Keratinocyte (primary cell): ENCODE data around the gene MYBBP1A. TPM values are rescaled to one million over a fixed set of nuclear protein-coding genes. Genes with fewer than 3 reads are reported as not detected.

Experiments used
- DNase-seq: peaks from one replicate; pipeline ENCODE4 v3.0.0-alpha.2; 2011; ENCODE audit warnings: low read depth, missing footprints, low spot score
- FAIRE-seq: peaks from 2 replicates; lab custom pipeline; 2011; peaks lifted over from hg19 to GRCh38; lab: Jason Lieb, UNC
- H2AFZ ChIP-seq: 2 replicates; pipeline ENCODE4 v1.6.0; 2012; ENCODE audit warnings: low read length, control low read depth, inconsistent platforms; ENCODE audit not compliant: control insufficient read depth
- H3K27ac ChIP-seq: 2 replicates; pipeline ENCODE4 v1.5.1; 2011; ENCODE audit warnings: low read length; ENCODE audit not compliant: control insufficient read depth, insufficient read depth
- H3K27me3 ChIP-seq: 3 replicates; pipeline ENCODE4 v1.6.0; 2011; ENCODE audit warnings: low read length; ENCODE audit not compliant: control insufficient read depth, insufficient read depth; ENCODE audit errors: extremely low read depth
- H3K36me3 ChIP-seq, 2 experiments: 2 replicates in 1 of 2; 3 replicates in 1 of 2; pipeline ENCODE4 v1.5.1; 2011; ENCODE audit warnings: low read length in 2 of 2, mild to moderate bottlenecking in 1 of 2; ENCODE audit not compliant: control insufficient read depth in 2 of 2, insufficient read depth in 2 of 2; ENCODE audit errors: extremely low read depth in 1 of 2
- H3K4me1 ChIP-seq: 3 replicates; pipeline ENCODE4 v1.5.1; 2011; ENCODE audit warnings: low read length; ENCODE audit not compliant: control insufficient read depth, insufficient read depth; ENCODE audit errors: extremely low read depth
- H3K4me2 ChIP-seq: 3 replicates; pipeline ENCODE4 v1.6.0; 2011; ENCODE audit warnings: low read depth, low read length; ENCODE audit not compliant: control insufficient read depth, insufficient read depth; ENCODE audit errors: extremely low read depth
- H3K4me3 ChIP-seq, 3 experiments: fragments of 200-600 bp in 1 of 3; sonication (generic) in 1 of 3; 2 replicates in 2 of 3; 3 replicates in 1 of 3; pipeline ENCODE4 v1.5.1; 2011 to 2016; ENCODE audit warnings: low read length in 3 of 3, mild to moderate bottlenecking in 3 of 3, control low read depth in 2 of 3, inconsistent platforms in 1 of 3, low read depth in 1 of 3, mixed read lengths in 1 of 3, mixed run types in 1 of 3, moderate library complexity in 1 of 3; ENCODE audit not compliant: control insufficient read depth in 2 of 3, insufficient read depth in 2 of 3; ENCODE audit errors: extremely low read depth in 1 of 3
- H3K79me2 ChIP-seq: 2 replicates; pipeline ENCODE4 v1.6.0; 2012; ENCODE audit warnings: low read length; ENCODE audit not compliant: control insufficient read depth, insufficient read depth
- H3K9ac ChIP-seq: 3 replicates; pipeline ENCODE4 v1.6.0; 2011; ENCODE audit warnings: low read length; ENCODE audit not compliant: control insufficient read depth, insufficient read depth; ENCODE audit errors: extremely low read depth
- H3K9me1 ChIP-seq: 3 replicates; pipeline ENCODE4 v1.6.0; 2011; ENCODE audit warnings: low read length; ENCODE audit not compliant: control insufficient read depth, insufficient read depth; ENCODE audit errors: extremely low read depth
- H3K9me3 ChIP-seq: 2 replicates; pipeline ENCODE4 v1.5.1; 2012; ENCODE audit warnings: low read depth, low read length; ENCODE audit not compliant: control insufficient read depth
- H4K20me1 ChIP-seq: 3 replicates; pipeline ENCODE4 v1.6.0; 2011; ENCODE audit warnings: low read length; ENCODE audit not compliant: control insufficient read depth, insufficient read depth; ENCODE audit errors: extremely low read depth
- CTCF ChIP-seq, 3 experiments: IDR thresholded peaks in 1 of 3; conservative IDR thresholded peaks in 1 of 3; optimal IDR thresholded peaks in 1 of 3; 2 replicates in 2 of 3; 3 replicates in 1 of 3; pipeline versions ENCODE3 to v1.5.1; 2011; ENCODE audit warnings: low read length in 3 of 3, mild to moderate bottlenecking in 3 of 3, moderate library complexity in 2 of 3, control low read depth in 1 of 3, inconsistent platforms in 1 of 3; ENCODE audit not compliant: insufficient read depth in 2 of 3; ENCODE audit errors: extremely low read depth in 1 of 3
- EZH2 ChIP-seq: IDR thresholded peaks from one replicate; pipeline ENCODE4 v1.6.1; 2012; ENCODE audit warnings: inconsistent platforms, mild to moderate bottlenecking, low read length, moderate library complexity
- dilution Hi-C: fragments of 300-500 bp; cut with MboI; formaldehyde crosslinking; loops from one replicate; pipeline ENCODE4 v1.7.0; 2020; ENCODE audit warnings: low sequenced_read_pairs; ENCODE audit not compliant: extremely low pct_ligation_motif_present
- polyA plus RNA-seq, 5 experiments: library from polyadenylated mRNA; depleted of rRNA in 3 of 5; stranded (reverse) in 3 of 5; stranded (forward) in 1 of 5; unstranded in 1 of 5; fragments of >200 nt; gene quantifications; 1 replicate in 1 of 5; 2 replicates in 3 of 5; 3 replicates in 1 of 5; pipeline versions ENCODE4 v1.2.1 to v1.2.3, GENCODE V29; 2011 to 2012; ENCODE audit warnings: missing spikeins in 2 of 5, low read depth in 1 of 5, low replicate concordance in 1 of 5

MYBBP1A gene
- polyA plus RNA-seq, 1 donor (not counting 4 experiments of a cell fraction or from before 2014, with no cell fraction given): 20.5 TPM

GRCh38 chr17:4542726-4543191 is 12.4 kb downstream of the MYBBP1A start:
- Histone ChIP-seq H3K27me3 (no peaks in the 10 kb centered on the region), H3K4me2 (no peak overlapping the region), H3K4me3 (no peak overlapping the region), H3K27ac (no peak overlapping the region), H3K9ac (no peak overlapping the region), H2AFZ (no peak overlapping the region), H3K9me3 (no peaks in the 10 kb centered on the region), H3K4me1 (peaks cover 7% of the 10 kb centered on the region), H3K9me1 (no peaks in the 10 kb centered on the region), H3K36me3 (peaks cover 46 to 62% of the 10 kb centered on the region in 2 experiments), H3K79me2 (no peaks in the 10 kb centered on the region), H4K20me1 (peaks cover 14% of the 10 kb centered on the region)
- TF ChIP-seq CTCF (optimal IDR thresholded peaks at IDR 0.05 in 1 of 3, IDR thresholded peaks at IDR 0.05 in 1 of 3, conservative IDR thresholded peaks at IDR 0.05 in 1 of 3; ENCODE audit: extremely low read depth in 1 of 3, insufficient read depth in 2 of 3, low read length in 3 of 3) (no peak), EZH2 (no peak)
- DNase-seq: no peak
- FAIRE-seq: no peak
- dilution Hi-C loops: no loop called here

GRCh38 chr17:4542003-4542725 is 13.0 kb downstream of the MYBBP1A start:
- Histone ChIP-seq H3K4me1 (peaks cover 7% of the 10 kb centered on the region), H3K36me3 (peaks cover 47 to 57% of the 10 kb centered on the region in 2 experiments), H3K9ac (no peak overlapping the region), H3K79me2 (no peaks in the 10 kb centered on the region), H4K20me1 (peaks cover 17% of the 10 kb centered on the region), H3K27ac (no peak overlapping the region), H3K9me1 (no peaks in the 10 kb centered on the region), H3K27me3 (no peaks in the 10 kb centered on the region), H3K4me2 (no peak overlapping the region), H3K4me3 (no peak overlapping the region), H2AFZ (no peak overlapping the region), H3K9me3 (no peaks in the 10 kb centered on the region)
- dilution Hi-C loops: no loop called here
- TF ChIP-seq EZH2 (no peak), CTCF (optimal IDR thresholded peaks at IDR 0.05 in 1 of 3, IDR thresholded peaks at IDR 0.05 in 1 of 3, conservative IDR thresholded peaks at IDR 0.05 in 1 of 3; ENCODE audit: extremely low read depth in 1 of 3, insufficient read depth in 2 of 3, low read length in 3 of 3) (no peak)
- no peak for DNase-seq
- FAIRE-seq: no peak
